HG03064 (cell line): Measurements from ENCODE around the gene PCCA.
A peak's percentile ranks its signal among the peaks of the same experiment; 100 is the strongest.
"Not testable (repeated sequence)": the region's sequence is repeated elsewhere in the genome, so short reads cannot be mapped to it uniquely, and the experiment has no call there.

ENCODE experiments used
- ATAC-seq: cut with Tn5 transposase; IDR thresholded peaks from one replicate; pipeline ENCODE4 v1.9.1; 2021; ENCODE audit warnings: low read depth; ENCODE audit not compliant: unreplicated experiment

Gene PCCA

GRCh38 chr13:100088644-100089464, at the start of gene PCCA:
Gene PCCA (plus strand): TSS chr13:100089093. CDS start chr13:100089121, 28 bp downstream.
- ATAC-seq = peak; percentile 96

GRCh38 chr13:100039740-100040139, 49.2 kb upstream of the PCCA start:
- ATAC-seq = no peak

GRCh38 chr13:100040196-100040595, 48.7 kb upstream of the PCCA start:
- ATAC-seq = no peak

- no peak for ATAC-seq
Measured at GRCh38 chr13:100044936-100045335, 44.0 kb upstream of the PCCA start.

GRCh38 chr13:100045355-100045754, 43.5 kb upstream of the PCCA start:
- ATAC-seq = no peak

- no peak for ATAC-seq
Measured at GRCh38 chr13:100051070-100051469, 37.8 kb upstream of the PCCA start.

GRCh38 chr13:100059827-100060226, 29.1 kb upstream of the PCCA start:
- ATAC-seq = no peak

GRCh38 chr13:100063333-100063732, 25.6 kb upstream of the PCCA start:
- ATAC-seq = no peak

GRCh38 chr13:100063906-100064305, 25.0 kb upstream of the PCCA start:
- no peak for ATAC-seq

- no peak for ATAC-seq
Measured at GRCh38 chr13:100068133-100068931, 20.6 kb upstream of the PCCA start.

GRCh38 chr13:100069278-100069677, 19.6 kb upstream of the PCCA start:
- ATAC-seq = no peak

GRCh38 chr13:100075700-100076587, 12.9 kb upstream of the PCCA start:
- no peak for ATAC-seq

- not testable (repeated sequence) for ATAC-seq
Measured at GRCh38 chr13:100079003-100079402, 9.9 kb upstream of the PCCA start.

- not testable (repeated sequence) for ATAC-seq
Measured at GRCh38 chr13:100083401-100083800, 5.5 kb upstream of the PCCA start.

- no peak for ATAC-seq
Measured at GRCh38 chr13:100088273-100088643, 635 bp upstream of the PCCA start.

- ATAC-seq = peak; percentile 33
Measured at GRCh38 chr13:100089465-100090032, 656 bp downstream of the PCCA start.

GRCh38 chr13:100090861-100091260, 2.0 kb downstream of the PCCA start:
- ATAC-seq = no peak

- no peak for ATAC-seq
Measured at GRCh38 chr13:100091391-100091790, 2.5 kb downstream of the PCCA start.

- ATAC-seq = not testable (repeated sequence)
Measured at GRCh38 chr13:100092273-100092672, 3.4 kb downstream of the PCCA start.

GRCh38 chr13:100095498-100095897, 6.6 kb downstream of the PCCA start:
- ATAC-seq = no peak
